HS-5 (cell line): ENCODE data around the gene ACSL1.

Source experiments
- DNase-seq: peaks from one replicate; pipeline ENCODE4 v3.0.0-alpha.2; 2012; ENCODE audit warnings: low read depth

Gene ACSL1

GRCh38 chr4:184715526-184715925, 110.2 kb downstream of the ACSL1 start:
- DNase-seq = no peak

DNA sequence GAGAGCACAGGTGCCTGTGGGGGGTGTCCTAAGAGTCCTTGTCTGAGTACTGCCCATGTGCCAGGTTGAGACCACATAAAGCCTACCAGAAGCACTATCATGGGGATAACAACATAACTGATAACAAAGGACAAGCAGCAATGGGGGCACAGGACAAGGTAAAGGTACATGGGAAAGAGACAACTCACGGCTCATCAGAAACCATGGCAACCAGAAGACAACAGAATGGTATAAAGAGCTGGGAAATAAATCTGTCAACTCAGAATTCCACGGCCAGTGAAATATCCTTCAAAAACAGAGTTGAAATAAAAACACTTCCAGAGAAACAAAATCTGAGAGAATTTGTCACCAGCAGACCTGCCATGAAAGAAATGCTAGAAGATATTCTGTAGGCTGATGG, 111.9 kb downstream of the ACSL1 start:
- no peak for DNase-seq

DNA sequence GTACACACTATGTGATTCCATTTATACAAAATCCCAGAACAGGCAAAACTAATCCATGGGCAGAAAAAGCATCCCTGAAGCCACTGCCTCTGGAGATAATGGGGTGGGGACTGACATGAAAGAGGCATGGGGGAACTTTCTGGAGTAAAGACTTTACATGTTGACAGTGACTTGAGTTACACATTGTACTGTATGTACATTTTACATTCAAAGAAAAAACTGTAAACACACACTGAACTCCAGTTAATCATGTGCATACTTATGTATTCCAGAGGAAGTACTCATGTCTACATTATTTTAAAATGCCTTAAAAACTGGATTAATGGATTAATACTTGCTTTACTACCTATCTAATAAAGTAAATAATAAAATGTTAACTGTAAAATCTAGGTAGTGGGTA, 113.4 kb downstream of the ACSL1 start:
- DNase-seq = no peak

- no peak for DNase-seq
Measured at GRCh38 chr4:184706453-184706852, 119.3 kb downstream of the ACSL1 start.

DNA sequence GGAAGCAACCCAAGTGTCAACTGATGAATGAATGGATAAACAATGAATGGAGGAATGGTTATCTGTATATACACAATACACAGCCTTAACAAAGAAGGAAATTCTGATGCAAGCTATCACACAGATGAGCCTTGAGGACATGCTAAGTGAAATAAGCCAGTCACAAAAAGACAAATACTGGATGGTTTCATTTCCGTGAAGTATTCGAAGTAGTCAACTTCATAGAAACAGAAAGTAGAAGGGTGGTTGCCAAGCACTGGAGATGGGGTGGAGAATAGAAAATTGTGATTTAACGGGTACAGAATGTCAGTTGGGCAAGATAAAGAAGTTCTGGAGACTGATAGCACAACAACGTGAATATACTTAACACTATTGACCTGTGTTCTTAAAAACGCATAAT, 120.1 kb downstream of the ACSL1 start:
- DNase-seq = no peak
